HCT116 (cell line): Measurements from ENCODE around the gene IL6ST. TPM values are rescaled to one million over a fixed set of nuclear protein-coding genes. Genes with fewer than 3 reads are reported as not detected.

Experiments
- ATAC-seq: fragments of 200-7000 bp; cut with Tn5 transposase; 2 replicates; pipeline ENCODE4 v1.9.1; 2020; ENCODE audit warnings: mild to moderate bottlenecking, moderate library complexity
- BruUV-seq: library from RNA; stranded (reverse); fragments of 400-500 nt; replicated peaks from 2 replicates; lab custom pipeline; 2021; lab: Mats Ljungman, UMichigan
- CTCF ChIA-PET: fragments of 300-600 bp; sonication (Branson Sonifier 250); formaldehyde crosslinking; loops from one replicate; lab custom pipeline; 2021; ENCODE audit warnings: antibody characterized with exemption; lab: Charles Lee
- POLR2A ChIA-PET: fragments of 300-600, 350-600 bp; sonication (Branson Sonifier 250); formaldehyde crosslinking; loops from one replicate; lab custom pipeline; 2021; ENCODE audit warnings: antibody characterized with exemption; lab: Charles Lee
- RAD21 ChIA-PET, 2 experiments: fragments of 300-600 bp; sonication (Branson Sonifier 250); formaldehyde crosslinking; loops; one replicate each; lab custom pipeline; 2023; ENCODE audit warnings: low total read pairs in 2 of 2; ENCODE audit not compliant: uncharacterized antibody in 2 of 2, unreplicated experiment in 2 of 2, low non-redundant PET in 1 of 2; lab: Charles Lee
- DNase-seq: peaks from one replicate; pipeline ENCODE4 v3.0.0-alpha.2; 2010; ENCODE audit warnings: low read depth, low spot score
- H2AFZ ChIP-seq: fragments of 200-600 bp; shearing (Covaris generic), sonication (generic); 2 replicates; pipeline ENCODE4 v1.6.1; 2017; ENCODE audit warnings: low read depth, mixed run types, mixed read lengths, antibody characterized with exemption, low read length; ENCODE audit not compliant: poor library complexity, severe bottlenecking
- H3K27ac ChIP-seq: 2 replicates; pipeline ENCODE4 v1.5.1; 2012; ENCODE audit warnings: low read depth, low read length
- H3K27me3 ChIP-seq: fragments of 200-600 bp; sonication (generic); 2 replicates; pipeline ENCODE4 v1.6.1; 2016; ENCODE audit warnings: mixed run types, low read length, mixed read lengths; ENCODE audit not compliant: insufficient read depth
- H3K36me3 ChIP-seq, 2 experiments: fragments of 200-500 bp in 1 of 2; fragments of 200-600 bp in 1 of 2; sonication (Bioruptor generic) in 1 of 2; sonication (generic) in 1 of 2; 2 replicates each; pipeline versions ENCODE4 v1.5.1 to v1.6.1; 2014 to 2016; ENCODE audit warnings: low read length in 2 of 2, inconsistent platforms in 1 of 2, mixed read lengths in 1 of 2, mixed run types in 1 of 2; ENCODE audit not compliant: insufficient read depth in 2 of 2, control insufficient read depth in 1 of 2
- H3K4me1 ChIP-seq, 2 experiments: fragments of 200-600 bp in 1 of 2; sonication (generic) in 1 of 2; 2 replicates each; pipeline versions ENCODE4 v1.5.1 to v1.6.1; 2012 to 2017; ENCODE audit warnings: low read length in 2 of 2, inconsistent platforms in 1 of 2, mild to moderate bottlenecking in 1 of 2, mixed read lengths in 1 of 2, mixed run types in 1 of 2, moderate library complexity in 1 of 2; ENCODE audit not compliant: insufficient read depth in 2 of 2, control insufficient read depth in 1 of 2
- H3K4me2 ChIP-seq: fragments of 200-600 bp; sonication (generic); 2 replicates; pipeline ENCODE4 v1.6.1; 2017; ENCODE audit warnings: mixed run types, low read length, mixed read lengths
- H3K4me3 ChIP-seq, 2 experiments: fragments of 200-600 bp in 1 of 2; sonication (generic) in 1 of 2; replicated peaks in 1 of 2; 2 replicates each; pipeline ENCODE4 v1.5.1; 2011 to 2016; ENCODE audit warnings: low read length in 2 of 2, control low read depth in 1 of 2, low read depth in 1 of 2, mild to moderate bottlenecking in 1 of 2, mixed read lengths in 1 of 2, mixed run types in 1 of 2
- H3K79me2 ChIP-seq: fragments of 200-600 bp; sonication (generic); 2 replicates; pipeline ENCODE4 v1.6.1; 2017; ENCODE audit warnings: mild to moderate bottlenecking, mixed run types, low read length, moderate library complexity, mixed read lengths; ENCODE audit not compliant: insufficient read depth
- H3K9ac ChIP-seq: fragments of 200-600 bp; sonication (generic); 2 replicates; pipeline ENCODE4 v1.6.1; 2016; ENCODE audit warnings: low read length, mixed read lengths
- H3K9me2 ChIP-seq: fragments of 200-600 bp; sonication (generic), shearing (Covaris generic); 2 replicates; pipeline ENCODE4 v1.6.1; 2017; ENCODE audit warnings: mixed run types, mild to moderate bottlenecking, moderate library complexity; ENCODE audit not compliant: insufficient read depth
- H3K9me3 ChIP-seq, 2 experiments: fragments of 200-500 bp in 1 of 2; fragments of 200-600 bp in 1 of 2; sonication (Bioruptor generic) in 1 of 2; sonication (generic) in 1 of 2; 2 replicates each; pipeline ENCODE4 v1.6.1; 2014 to 2017; ENCODE audit warnings: low read length in 2 of 2, mixed read lengths in 2 of 2, inconsistent platforms in 1 of 2, low read depth in 1 of 2, mild to moderate bottlenecking in 1 of 2, mixed run types in 1 of 2, moderate library complexity in 1 of 2; ENCODE audit not compliant: control insufficient read depth in 1 of 2, insufficient read depth in 1 of 2
- H4K20me1 ChIP-seq: fragments of 200-600 bp; sonication (generic), shearing (Covaris generic); 2 replicates; pipeline ENCODE4 v1.6.1; 2017; ENCODE audit warnings: mixed run types, mild to moderate bottlenecking, moderate library complexity; ENCODE audit not compliant: insufficient read depth
- CTCF ChIP-seq, 3 experiments: fragments of 200-600 bp in 1 of 3; sonication (generic) in 1 of 3; IDR thresholded peaks in 2 of 3; conservative IDR thresholded peaks in 1 of 3; 2 replicates each; pipeline ENCODE4 v1.5.1; 2012 to 2017; ENCODE audit warnings: low read depth in 2 of 3, low read length in 2 of 3, antibody characterized with exemption in 1 of 3, borderline replicate concordance in 1 of 3, control low read depth in 1 of 3, mild to moderate bottlenecking in 1 of 3, mixed read lengths in 1 of 3, mixed run types in 1 of 3, moderate library complexity in 1 of 3; ENCODE audit not compliant: insufficient read depth in 1 of 3
- EGR1 ChIP-seq: IDR thresholded peaks from 2 replicates; pipeline ENCODE4 v1.6.1; 2012; ENCODE audit warnings: low read depth
- ELF1 ChIP-seq: IDR thresholded peaks from 2 replicates; pipeline ENCODE4 v1.6.1; 2012; ENCODE audit warnings: low read depth, borderline replicate concordance
- POLR2A ChIP-seq: IDR thresholded peaks from 2 replicates; pipeline ENCODE4 v1.7.0; 2011; ENCODE audit warnings: borderline replicate concordance; ENCODE audit not compliant: insufficient read depth, insufficient read length; ENCODE audit errors: extremely low read depth
- POLR2AphosphoS5 ChIP-seq: IDR thresholded peaks from 2 replicates; pipeline ENCODE4 v1.6.1; 2011; ENCODE audit warnings: mild to moderate bottlenecking, low read depth, low read length, moderate library complexity
- SP1 ChIP-seq: IDR thresholded peaks from 2 replicates; pipeline ENCODE4 v1.6.1; 2012; ENCODE audit warnings: low read depth
- SRF ChIP-seq: IDR thresholded peaks from 2 replicates; pipeline ENCODE4 v1.6.1; 2012; ENCODE audit warnings: low read depth
- TCF7L2 ChIP-seq: IDR thresholded peaks from 2 replicates; pipeline ENCODE4 v1.7.0; 2011; ENCODE audit warnings: borderline replicate concordance, inconsistent platforms; ENCODE audit not compliant: insufficient read depth, insufficient read length; ENCODE audit errors: extremely low read depth
- YY1 ChIP-seq: IDR thresholded peaks from 2 replicates; pipeline ENCODE4 v1.6.1; 2011; ENCODE audit warnings: low read length, low read depth, moderate library complexity, mild to moderate bottlenecking; ENCODE audit not compliant: insufficient replicate concordance; ENCODE audit errors: extremely low read depth
- ZBTB33 ChIP-seq: IDR thresholded peaks from 2 replicates; pipeline ENCODE4 v1.6.1; 2011; ENCODE audit warnings: mild to moderate bottlenecking, low read length, moderate library complexity; ENCODE audit not compliant: insufficient replicate concordance; ENCODE audit errors: extremely low read depth
- ZNF274 ChIP-seq: fragments of 200-500 bp; sonication (Bioruptor generic); IDR thresholded peaks from 2 replicates; pipeline ENCODE4 v1.6.1; 2014; ENCODE audit warnings: mild to moderate bottlenecking, low read depth, low read length, inconsistent platforms
- intact Hi-C: fragments of 100-400 bp; cut with micrococcal nuclease; formaldehyde crosslinking; loops from 2 replicates; pipeline ENCODE4 v1.10.0; 2022
- total RNA-seq: library from RNA; stranded (reverse); gene quantifications from one replicate; pipeline ENCODE4 v1.2.1, GENCODE V29; 2021; ENCODE audit not compliant: unreplicated experiment
- TF ChIP-seq, protein P1 (sequence below): IDR thresholded peaks from 2 replicates; pipeline ENCODE4 v1.6.1; 2012

The IL6ST gene
- total RNA-seq, 1 experiment from 2014 or later = 26.5 TPM

DNA sequence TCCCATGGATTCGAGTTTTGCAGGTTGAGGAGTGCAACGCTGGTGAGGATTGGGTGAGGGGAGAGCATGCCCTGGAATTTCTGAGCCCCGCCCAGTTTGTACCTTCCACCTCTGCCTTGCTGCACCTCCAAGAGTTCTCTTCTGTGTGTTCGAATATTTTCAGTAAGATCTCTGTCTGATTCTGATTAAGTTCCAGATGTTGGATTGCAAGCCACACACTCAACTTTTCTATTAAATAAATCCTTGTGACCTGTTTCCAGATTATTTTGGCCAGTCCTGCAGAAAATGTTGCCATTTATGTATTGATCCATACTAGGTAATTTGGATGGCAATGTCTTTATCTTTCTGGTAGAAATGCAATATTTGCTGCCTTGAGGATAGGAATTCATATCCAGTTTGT lies 89.5 kb downstream of the IL6ST start:
- Histone ChIP-seq H3K4me1 (peaks cover 0 to 11% of the 10 kb centered on the region in 2 experiments; a peak in 2 of 4 replicates), H3K36me3 (no peaks in the 10 kb centered on the region), H3K79me2 (no peaks in the 10 kb centered on the region), H3K9me3 (no peaks in the 10 kb centered on the region), H3K9me2 (no peaks in the 10 kb centered on the region), H3K4me3 (no peak overlapping the region), H3K4me2 (no peak overlapping the region), H3K9ac (no peak overlapping the region), H2AFZ (no peak overlapping the region), H3K27ac (no peak overlapping the region), H4K20me1 (no peaks in the 10 kb centered on the region), H3K27me3 (no peaks in the 10 kb centered on the region)
- CTCF ChIA-PET = no interaction called here
- no TSS peak for BruUV-seq
- POLR2A ChIA-PET = no interaction called here
- no peak for DNase-seq
- TF ChIP-seq SP1 = no peak
- no peak for TF ChIP-seq POLR2A
- TF ChIP-seq YY1 = no peak
- no peak for TF ChIP-seq ZBTB33
- TF ChIP-seq POLR2AphosphoS5 = no peak
- TF ChIP-seq ELF1 = no peak
- no peak for TF ChIP-seq EGR1
- TF ChIP-seq CTCF (IDR thresholded peaks at IDR 0.05 in 2 of 3, conservative IDR thresholded peaks at IDR 0.05 in 1 of 3; ENCODE audit: borderline replicate concordance in 1 of 3, insufficient read depth in 1 of 3, low read depth in 2 of 3, low read length in 2 of 3) = no peak
- TF ChIP-seq SRF = no peak
- TF ChIP-seq ZNF274 = no peak
- TF ChIP-seq, protein P1, sequence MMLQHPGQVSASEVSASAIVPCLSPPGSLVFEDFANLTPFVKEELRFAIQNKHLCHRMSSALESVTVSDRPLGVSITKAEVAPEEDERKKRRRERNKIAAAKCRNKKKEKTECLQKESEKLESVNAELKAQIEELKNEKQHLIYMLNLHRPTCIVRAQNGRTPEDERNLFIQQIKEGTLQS = no peak
- TF ChIP-seq TCF7L2 = no peak
- intact Hi-C loops = no loop called here
- RAD21 ChIA-PET = no interaction called here
- no peak for ATAC-seq
